ENCODE data around the gene TPD52L1.

Gene TPD52L1

GRCh38 chr6:125269328-125269985 is 115.9 kb downstream of the TPD52L1 start:
- DNase-seq (ENCODE audit: low read depth) = no peak
- no peak overlapping the region for H3K4me3 ChIP-seq (ENCODE audit: low read depth, low read length)
- no peak for TF ChIP-seq CTCF (IDR thresholded peaks at IDR 0.05; ENCODE audit: insufficient read depth, low read depth, low read length, missing control alignments)

- TF ChIP-seq CTCF (IDR thresholded peaks at IDR 0.05; ENCODE audit: insufficient read depth, low read depth, low read length, missing control alignments) = no peak
- H3K4me3 ChIP-seq (ENCODE audit: low read depth, low read length) = no peak overlapping the region
- DNase-seq (ENCODE audit: low read depth) = no peak
Measured at GRCh38 chr6:125270380-125270779, 116.8 kb downstream of the TPD52L1 start.

GRCh38 chr6:125271486-125272159 is 118.0 kb downstream of the TPD52L1 start:
- no peak overlapping the region for H3K4me3 ChIP-seq (ENCODE audit: low read depth, low read length)
- no peak for TF ChIP-seq CTCF (IDR thresholded peaks at IDR 0.05; ENCODE audit: insufficient read depth, low read depth, low read length, missing control alignments)
- no peak for DNase-seq (ENCODE audit: low read depth)

- TF ChIP-seq CTCF (IDR thresholded peaks at IDR 0.05; ENCODE audit: insufficient read depth, low read depth, low read length, missing control alignments) = no peak
- DNase-seq (ENCODE audit: low read depth) = no peak
- no peak overlapping the region for H3K4me3 ChIP-seq (ENCODE audit: low read depth, low read length)
Measured at GRCh38 chr6:125273251-125273650, 119.7 kb downstream of the TPD52L1 start.

GRCh38 chr6:125273965-125274364 is 120.4 kb downstream of the TPD52L1 start:
- TF ChIP-seq CTCF (IDR thresholded peaks at IDR 0.05; ENCODE audit: insufficient read depth, low read depth, low read length, missing control alignments) = no peak
- no peak for DNase-seq (ENCODE audit: low read depth)
- no peak overlapping the region for H3K4me3 ChIP-seq (ENCODE audit: low read depth, low read length)

- TF ChIP-seq CTCF (IDR thresholded peaks at IDR 0.05; ENCODE audit: insufficient read depth, low read depth, low read length, missing control alignments) = no peak
Measured at GRCh38 chr6:125274935-125275334, 121.4 kb downstream of the TPD52L1 start.

More at GRCh38 chr6:125274935-125275334, 121.4 kb downstream of the TPD52L1 start:
- no peak for DNase-seq (ENCODE audit: low read depth)
- H3K4me3 ChIP-seq (ENCODE audit: low read depth, low read length) = no peak overlapping the region

Measured in GM12865 (cell line).